ENCODE results near the gene FAM114A2. TPM values are rescaled to one million over a fixed set of nuclear protein-coding genes. Genes with fewer than 3 reads are reported as not detected.

Gene FAM114A2
- total RNA-seq: 18.9 and 20.6 TPM in 2 replicates

DNA sequence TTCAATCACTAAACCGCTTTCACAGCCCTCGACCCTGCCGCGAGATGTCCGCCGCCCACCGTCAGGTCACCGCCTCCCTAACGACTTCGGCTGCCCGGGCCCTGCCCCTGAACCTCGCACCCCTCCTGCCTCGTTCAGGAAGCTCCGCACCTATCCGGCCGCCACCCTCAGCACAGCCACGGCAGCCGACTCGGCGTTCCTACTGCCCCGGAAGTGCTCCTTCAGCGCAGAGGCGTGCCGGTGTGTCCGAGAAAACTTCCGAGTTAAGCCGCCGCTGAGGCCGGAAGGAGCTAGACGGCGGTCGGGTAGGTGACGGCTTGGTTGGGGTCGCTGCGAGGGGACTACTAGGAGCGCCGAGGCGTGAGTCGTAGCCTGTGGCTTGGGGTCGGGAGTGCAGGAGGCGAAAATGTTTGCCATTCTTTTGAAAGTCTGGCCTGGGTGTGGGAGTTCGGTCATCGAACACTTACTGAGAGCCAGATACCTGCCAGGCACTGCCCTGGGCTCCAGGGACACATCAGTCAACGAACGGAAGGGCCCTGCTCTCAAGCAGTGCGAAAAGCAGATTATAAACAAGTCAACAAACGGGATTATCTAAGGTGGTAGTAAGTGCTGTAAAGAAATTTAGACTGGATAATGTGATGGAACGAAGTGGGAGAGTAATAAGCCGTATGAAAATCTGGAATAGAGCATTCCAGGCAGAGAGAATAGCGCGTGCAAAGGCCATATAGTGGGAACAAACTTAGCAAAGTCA, at the start of gene FAM114A2, which contains the start of gene MFAP3:
FAM114A2 (minus strand) TSS at position 204 of the 751 bp plus-strand sequence. CDS start 3,957 bp downstream, outside the sequence.
MFAP3 (plus strand) TSS at position 261 of the 751 bp plus-strand sequence. CDS start 10,756 bp downstream, outside the sequence.

Other genes starting within 250 kb of the FAM114A2 start
- gene MFAP3, start 57 bp upstream of the FAM114A2 start, total RNA-seq: 36.1 and 38.0 TPM in 2 replicates
- gene GALNT10, start 151.8 kb upstream of the FAM114A2 start, total RNA-seq: 34.6 and 35.9 TPM in 2 replicates